Calu3 (cell line): ENCODE data around the gene SAMD4A. TPM values are rescaled to one million over a fixed set of nuclear protein-coding genes. Genes with fewer than 3 reads are reported as not detected.

Experiments
- BruUV-seq: library from RNA; stranded (reverse); fragments of 400-500 nt; replicated peaks from 2 replicates; lab custom pipeline; 2021; lab: Mats Ljungman, UMichigan
- CTCF ChIA-PET: fragments of 300-600 bp; sonication (Branson Sonifier 250); formaldehyde crosslinking; loops from one replicate; lab custom pipeline; 2022; ENCODE audit warnings: antibody characterized with exemption; lab: Charles Lee
- DNase-seq: peaks from one replicate; pipeline ENCODE4 v3.0.0; 2022
- H3K27ac Mint-ChIP-seq: one replicate; pipeline ENCODE4 v1.8.0; 2022; ENCODE audit warnings: mixed read lengths; ENCODE audit not compliant: unreplicated experiment
- H3K27me3 Mint-ChIP-seq: one replicate; pipeline ENCODE4 v1.8.0; 2022; ENCODE audit warnings: mixed read lengths; ENCODE audit not compliant: unreplicated experiment
- H3K36me3 Mint-ChIP-seq: one replicate; pipeline ENCODE4 v1.8.0; 2022; ENCODE audit warnings: mild to moderate bottlenecking, moderate library complexity, mixed read lengths; ENCODE audit not compliant: insufficient read depth, unreplicated experiment
- H3K4me1 Mint-ChIP-seq: one replicate; pipeline ENCODE4 v1.8.0; 2022; ENCODE audit warnings: mild to moderate bottlenecking, low read depth, mixed read lengths; ENCODE audit not compliant: unreplicated experiment
- H3K4me3 Mint-ChIP-seq: one replicate; pipeline ENCODE4 v1.8.0; 2022; ENCODE audit warnings: mild to moderate bottlenecking, low read depth, moderate library complexity, mixed read lengths; ENCODE audit not compliant: unreplicated experiment
- H3K9me3 Mint-ChIP-seq: one replicate; pipeline ENCODE4 v1.8.0; 2022; ENCODE audit warnings: low read depth, mixed read lengths; ENCODE audit not compliant: unreplicated experiment
- intact Hi-C: fragments of 100-400 bp; cut with micrococcal nuclease; formaldehyde crosslinking; loops from one replicate; pipeline ENCODE4 v1.10.0; 2022; ENCODE audit not compliant: unreplicated experiment
- total RNA-seq: library from RNA; stranded (reverse); gene quantifications from 2 replicates; pipeline ENCODE4 v1.2.3, GENCODE V29; 2022
- TF ChIP-seq, protein P1 (sequence below): fragments of 200-600 bp; IDR thresholded peaks from one replicate; pipeline ENCODE4 v1.8.0; 2022; ENCODE audit warnings: antibody characterized with exemption; ENCODE audit not compliant: unreplicated experiment

The SAMD4A gene
- total RNA-seq, 1 experiment from 2014 or later, result 14.4 TPM

DNA sequence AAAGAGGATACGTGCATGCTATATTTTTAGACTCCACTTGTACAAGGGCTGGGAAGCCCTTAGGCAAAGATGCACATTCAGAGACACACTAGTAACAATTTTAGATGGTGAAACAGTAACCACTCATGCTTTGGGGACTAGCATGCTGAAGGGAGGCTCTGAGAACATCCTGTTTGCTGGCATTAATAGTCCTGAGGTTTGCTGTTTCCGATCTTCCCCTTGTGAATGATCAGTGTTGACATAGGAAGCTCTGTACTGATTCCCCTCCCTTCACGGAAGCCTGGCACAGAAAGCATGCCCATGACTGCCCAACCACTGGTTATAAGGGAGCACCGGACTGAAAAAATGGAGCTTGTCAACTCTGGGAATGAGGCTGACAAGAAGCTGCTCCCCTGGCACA, 171.1 kb downstream of the SAMD4A start:
- intact Hi-C loops, result no loop called here
- Mint-ChIP-seq H3K27ac (no peak overlapping the region), H3K36me3 (no peaks in the 10 kb centered on the region), H3K4me3 (no peak overlapping the region), H3K9me3 (no peaks in the 10 kb centered on the region), H3K27me3 (no peaks in the 10 kb centered on the region), H3K4me1 (no peaks in the 10 kb centered on the region)
- CTCF ChIA-PET, result interaction anchor here (0.6 kb wide), 1 partner anchor 35 kb away, joined by 6 read pairs; no protein-coding TSS in a partner anchor
- TF ChIP-seq, protein P1, sequence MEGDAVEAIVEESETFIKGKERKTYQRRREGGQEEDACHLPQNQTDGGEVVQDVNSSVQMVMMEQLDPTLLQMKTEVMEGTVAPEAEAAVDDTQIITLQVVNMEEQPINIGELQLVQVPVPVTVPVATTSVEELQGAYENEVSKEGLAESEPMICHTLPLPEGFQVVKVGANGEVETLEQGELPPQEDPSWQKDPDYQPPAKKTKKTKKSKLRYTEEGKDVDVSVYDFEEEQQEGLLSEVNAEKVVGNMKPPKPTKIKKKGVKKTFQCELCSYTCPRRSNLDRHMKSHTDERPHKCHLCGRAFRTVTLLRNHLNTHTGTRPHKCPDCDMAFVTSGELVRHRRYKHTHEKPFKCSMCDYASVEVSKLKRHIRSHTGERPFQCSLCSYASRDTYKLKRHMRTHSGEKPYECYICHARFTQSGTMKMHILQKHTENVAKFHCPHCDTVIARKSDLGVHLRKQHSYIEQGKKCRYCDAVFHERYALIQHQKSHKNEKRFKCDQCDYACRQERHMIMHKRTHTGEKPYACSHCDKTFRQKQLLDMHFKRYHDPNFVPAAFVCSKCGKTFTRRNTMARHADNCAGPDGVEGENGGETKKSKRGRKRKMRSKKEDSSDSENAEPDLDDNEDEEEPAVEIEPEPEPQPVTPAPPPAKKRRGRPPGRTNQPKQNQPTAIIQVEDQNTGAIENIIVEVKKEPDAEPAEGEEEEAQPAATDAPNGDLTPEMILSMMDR, result no peak
- no peak for DNase-seq
- no TSS peak for BruUV-seq

DNA sequence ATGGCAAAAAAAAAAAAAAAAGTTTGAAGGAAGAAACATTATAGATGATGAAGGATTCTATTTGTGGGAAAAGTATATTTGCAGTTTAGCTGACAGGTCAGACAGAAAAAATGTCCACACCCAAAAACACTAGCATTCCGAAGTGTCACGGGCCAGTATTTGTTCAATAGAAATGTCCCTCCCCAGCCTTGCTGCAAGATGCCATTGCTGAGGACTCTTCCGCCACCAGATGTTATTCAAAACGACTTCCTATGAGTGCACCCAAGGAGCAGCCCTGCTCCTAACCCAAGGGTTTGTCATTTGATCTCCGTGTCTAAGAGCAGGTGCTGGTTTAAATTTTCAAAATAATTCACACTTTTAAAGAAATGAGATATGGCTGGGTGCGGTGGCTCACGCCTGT, 172.6 kb downstream of the SAMD4A start:
- DNase-seq, result no peak
- intact Hi-C loops, result no loop called here
- no peaks in the 10 kb centered on the region for H3K36me3 Mint-ChIP-seq
- no peaks in the 10 kb centered on the region for H3K27me3 Mint-ChIP-seq
- H3K27ac Mint-ChIP-seq, result no peak overlapping the region
- no peaks in the 10 kb centered on the region for H3K4me1 Mint-ChIP-seq
- TF ChIP-seq, protein P1, result no peak
- CTCF ChIA-PET, result no interaction called here
- H3K9me3 Mint-ChIP-seq, result no peaks in the 10 kb centered on the region
- H3K4me3 Mint-ChIP-seq, result no peak overlapping the region
- BruUV-seq, result no TSS peak

- Mint-ChIP-seq H3K36me3 (no peaks in the 10 kb centered on the region), H3K27me3 (no peaks in the 10 kb centered on the region), H3K9me3 (no peaks in the 10 kb centered on the region), H3K27ac (no peak overlapping the region), H3K4me3 (no peak overlapping the region), H3K4me1 (no peaks in the 10 kb centered on the region)
- intact Hi-C loops, result no loop called here
- no peak for DNase-seq
- CTCF ChIA-PET, result no interaction called here
- no TSS peak for BruUV-seq
- TF ChIP-seq, protein P1, result no peak
These were observed 175.8 kb downstream of the SAMD4A start for GRCh38 chr14:54742492-54743350.

GRCh38 chr14:54743382-54743781, 176.5 kb downstream of the SAMD4A start:
- H3K4me1 Mint-ChIP-seq, result no peaks in the 10 kb centered on the region
- no peaks in the 10 kb centered on the region for H3K27me3 Mint-ChIP-seq
- BruUV-seq, result no TSS peak
- H3K27ac Mint-ChIP-seq, result no peak overlapping the region
- intact Hi-C loops, result no loop called here
- no peak for DNase-seq
- CTCF ChIA-PET, result no interaction called here
- no peak overlapping the region for H3K4me3 Mint-ChIP-seq
- TF ChIP-seq, protein P1, result no peak
- H3K9me3 Mint-ChIP-seq, result no peaks in the 10 kb centered on the region
- no peaks in the 10 kb centered on the region for H3K36me3 Mint-ChIP-seq
